Measurements from ENCODE around the gene FRA10AC1.

The FRA10AC1 gene

GRCh38 chr10:93723153-93723552 lies 20.8 kb upstream of the FRA10AC1 start:
- H3K4me3 ChIP-seq = no peak overlapping the region
- no peaks in the 10 kb centered on the region for H3K4me1 ChIP-seq
- H3K9ac ChIP-seq = no peak overlapping the region
- no peak for TF ChIP-seq Cebpa-rat (IDR thresholded peaks at IDR 0.05)
- H3K27ac ChIP-seq = no peak overlapping the region
- H4K20me1 ChIP-seq = no peaks in the 10 kb centered on the region
- H3K36me3 ChIP-seq = no peaks in the 10 kb centered on the region
- H3K9me3 ChIP-seq = no peaks in the 10 kb centered on the region
- H3K27me3 ChIP-seq = no peaks in the 10 kb centered on the region
- H3K4me2 ChIP-seq = no peak overlapping the region

- Histone ChIP-seq H3K27me3 (no peaks in the 10 kb centered on the region), H3K4me1 (no peaks in the 10 kb centered on the region), H4K20me1 (no peaks in the 10 kb centered on the region), H3K9ac (no peak overlapping the region), H3K36me3 (no peaks in the 10 kb centered on the region), H3K27ac (no peak overlapping the region), H3K4me3 (no peak overlapping the region), H3K9me3 (no peaks in the 10 kb centered on the region), H3K4me2 (no peak overlapping the region)
- TF ChIP-seq Cebpa-rat (IDR thresholded peaks at IDR 0.05) = no peak
These were observed 20.2 kb upstream of the FRA10AC1 start for GRCh38 chr10:93722550-93722949.

- Histone ChIP-seq H3K4me2 (no peak overlapping the region), H4K20me1 (no peaks in the 10 kb centered on the region), H3K9me3 (no peaks in the 10 kb centered on the region), H3K36me3 (no peaks in the 10 kb centered on the region), H3K9ac (no peak overlapping the region), H3K27me3 (no peaks in the 10 kb centered on the region), H3K4me1 (no peaks in the 10 kb centered on the region), H3K4me3 (no peak overlapping the region), H3K27ac (no peak overlapping the region)
- TF ChIP-seq Cebpa-rat (IDR thresholded peaks at IDR 0.05) = no peak
These were observed 17.5 kb upstream of the FRA10AC1 start for GRCh38 chr10:93719901-93720300.

- Histone ChIP-seq H3K4me2 (no peak overlapping the region), H3K4me3 (no peak overlapping the region), H3K27ac (no peak overlapping the region), H4K20me1 (no peaks in the 10 kb centered on the region), H3K36me3 (no peaks in the 10 kb centered on the region), H3K4me1 (no peaks in the 10 kb centered on the region), H3K9me3 (no peaks in the 10 kb centered on the region), H3K9ac (no peak overlapping the region), H3K27me3 (no peaks in the 10 kb centered on the region)
- TF ChIP-seq Cebpa-rat (IDR thresholded peaks at IDR 0.05) = no peak
These were observed 16.7 kb upstream of the FRA10AC1 start for GRCh38 chr10:93718937-93719725.

- H3K27ac ChIP-seq = no peak overlapping the region
- H3K4me2 ChIP-seq = no peak overlapping the region
- H3K4me3 ChIP-seq = no peak overlapping the region
- H4K20me1 ChIP-seq = no peaks in the 10 kb centered on the region
- no peak overlapping the region for H3K9ac ChIP-seq
- TF ChIP-seq Cebpa-rat (IDR thresholded peaks at IDR 0.05) = no peak
- no peaks in the 10 kb centered on the region for H3K9me3 ChIP-seq
- no peaks in the 10 kb centered on the region for H3K4me1 ChIP-seq
- H3K27me3 ChIP-seq = no peaks in the 10 kb centered on the region
- H3K36me3 ChIP-seq = no peaks in the 10 kb centered on the region
These were observed 14.4 kb upstream of the FRA10AC1 start for GRCh38 chr10:93716766-93717165.

- H3K9ac ChIP-seq = no peak overlapping the region
- H3K4me2 ChIP-seq = no peak overlapping the region
- no peak overlapping the region for H3K4me3 ChIP-seq
- H3K36me3 ChIP-seq = no peaks in the 10 kb centered on the region
- H3K27me3 ChIP-seq = no peaks in the 10 kb centered on the region
- no peak overlapping the region for H3K27ac ChIP-seq
- TF ChIP-seq Cebpa-rat (IDR thresholded peaks at IDR 0.05) = no peak
- H4K20me1 ChIP-seq = no peaks in the 10 kb centered on the region
- no peaks in the 10 kb centered on the region for H3K4me1 ChIP-seq
- no peaks in the 10 kb centered on the region for H3K9me3 ChIP-seq
These were observed 13.0 kb upstream of the FRA10AC1 start for GRCh38 chr10:93715345-93715744.

- no peaks in the 10 kb centered on the region for H3K9me3 ChIP-seq
- H3K4me3 ChIP-seq = no peak overlapping the region
- no peaks in the 10 kb centered on the region for H3K36me3 ChIP-seq
- H3K27ac ChIP-seq = no peak overlapping the region
- no peaks in the 10 kb centered on the region for H4K20me1 ChIP-seq
- no peak overlapping the region for H3K9ac ChIP-seq
- no peaks in the 10 kb centered on the region for H3K4me1 ChIP-seq
- no peak for TF ChIP-seq Cebpa-rat (IDR thresholded peaks at IDR 0.05)
- H3K27me3 ChIP-seq = no peaks in the 10 kb centered on the region
- no peak overlapping the region for H3K4me2 ChIP-seq
These were observed 10.2 kb upstream of the FRA10AC1 start for GRCh38 chr10:93712593-93712992.

- Histone ChIP-seq H3K9me3 (no peaks in the 10 kb centered on the region), H3K9ac (no peak overlapping the region), H3K4me3 (no peak overlapping the region), H4K20me1 (no peaks in the 10 kb centered on the region), H3K27ac (no peak overlapping the region), H3K4me1 (no peaks in the 10 kb centered on the region), H3K27me3 (no peaks in the 10 kb centered on the region), H3K4me2 (no peak overlapping the region), H3K36me3 (no peaks in the 10 kb centered on the region)
- TF ChIP-seq Cebpa-rat (IDR thresholded peaks at IDR 0.05) = no peak
These were observed 9.5 kb upstream of the FRA10AC1 start for GRCh38 chr10:93711891-93712290.

- TF ChIP-seq Cebpa-rat (IDR thresholded peaks at IDR 0.05) = no peak
- Histone ChIP-seq H3K4me1 (no peaks in the 10 kb centered on the region), H3K4me3 (no peak overlapping the region), H3K27ac (no peak overlapping the region), H3K36me3 (no peaks in the 10 kb centered on the region), H4K20me1 (no peaks in the 10 kb centered on the region), H3K9ac (no peak overlapping the region), H3K27me3 (no peaks in the 10 kb centered on the region), H3K4me2 (no peak overlapping the region), H3K9me3 (no peaks in the 10 kb centered on the region)
These were observed 8.0 kb upstream of the FRA10AC1 start for GRCh38 chr10:93710333-93710909.

GRCh38 chr10:93707623-93708022 lies 5.2 kb upstream of the FRA10AC1 start:
- no peak for TF ChIP-seq Cebpa-rat (IDR thresholded peaks at IDR 0.05)
- H3K36me3 ChIP-seq = no peaks in the 10 kb centered on the region

More at GRCh38 chr10:93707623-93708022, 5.2 kb upstream of the FRA10AC1 start:
- Histone ChIP-seq H3K4me3 (no peak overlapping the region), H3K4me2 (no peak overlapping the region), H3K27ac (no peak overlapping the region), H3K4me1 (peaks cover 12% of the 10 kb centered on the region), H3K27me3 (no peaks in the 10 kb centered on the region), H4K20me1 (no peaks in the 10 kb centered on the region), H3K9ac (no peak overlapping the region), H3K9me3 (no peaks in the 10 kb centered on the region)

Data from BLaER1 (cell line).